Left lobe of liver (tissue), 2 donors: ENCODE measurements around the gene TMEM181. TPM values are rescaled to one million over a fixed set of nuclear protein-coding genes. Genes with fewer than 3 reads are reported as not detected.
"Not testable (repeated sequence)": the region's sequence is repeated elsewhere in the genome, so short reads cannot be mapped to it uniquely, and the experiment has no call there.

Experiments used
- ATAC-seq: fragments of 200-7000 bp; cut with Tn5 transposase; one replicate; pipeline ENCODE4 v1.9.1; 2020; ENCODE audit warnings: mild to moderate bottlenecking, moderate library complexity
- DNase-seq: peaks from one replicate; pipeline ENCODE4 v3.0.0-alpha.2; 2020; ENCODE audit warnings: low spot score
- total RNA-seq: library from RNA; stranded (reverse); gene quantifications from one replicate; pipeline ENCODE4 v1.2.1, GENCODE V29; 2021
- donor health status: DM: no; HTN: no; CAD: no; lungs with moderate emphysema.
- donor health status: DM: no; HTN: yes; CAD: no.

TMEM181 gene
- total RNA-seq = 12.0 TPM

GRCh38 chr6:158559895-158560835 lies at the start of gene TMEM181:
TMEM181 (plus strand) TSS chr6:158560091; CDS start chr6:158560225, 134 bp downstream.
- DNase-seq = peak; percentile 89
- ATAC-seq = peak; percentile 93

GRCh38 chr6:158512809-158513208 lies 47.1 kb upstream of the TMEM181 start:
- ATAC-seq = no peak
- DNase-seq = no peak

- DNase-seq = no peak
Measured at GRCh38 chr6:158514176-158514575, 45.7 kb upstream of the TMEM181 start.

GRCh38 chr6:158514991-158515390 lies 44.9 kb upstream of the TMEM181 start:
- ATAC-seq = no peak

More at GRCh38 chr6:158514176-158514575, 45.7 kb upstream of the TMEM181 start:
- no peak for ATAC-seq

GRCh38 chr6:158516098-158516497 lies 43.8 kb upstream of the TMEM181 start:
- ATAC-seq = peak; percentile 35
- DNase-seq = no peak

More at GRCh38 chr6:158514991-158515390, 44.9 kb upstream of the TMEM181 start:
- DNase-seq = no peak

GRCh38 chr6:158517038-158517437 lies 42.9 kb upstream of the TMEM181 start:
- ATAC-seq = no peak
- DNase-seq = no peak

- ATAC-seq (no peak), DNase-seq (no peak)
Measured at GRCh38 chr6:158517581-158517980, 42.3 kb upstream of the TMEM181 start.

GRCh38 chr6:158518191-158519127 lies 41.4 kb upstream of the TMEM181 start:
- DNase-seq (no peak), ATAC-seq (peak; percentile 91)

- no peak for DNase-seq
Measured at GRCh38 chr6:158519300-158519699, 40.6 kb upstream of the TMEM181 start.

GRCh38 chr6:158519761-158520160 lies 40.1 kb upstream of the TMEM181 start:
- ATAC-seq = no peak
- DNase-seq = no peak

More at GRCh38 chr6:158519300-158519699, 40.6 kb upstream of the TMEM181 start:
- no peak for ATAC-seq

- not testable (repeated sequence) for DNase-seq, ATAC-seq
Measured at GRCh38 chr6:158520975-158521374, 38.9 kb upstream of the TMEM181 start.

GRCh38 chr6:158521759-158522158 lies 38.1 kb upstream of the TMEM181 start:
- ATAC-seq = no peak

GRCh38 chr6:158522616-158523015 lies 37.3 kb upstream of the TMEM181 start:
- ATAC-seq (no peak), DNase-seq (no peak)

More at GRCh38 chr6:158521759-158522158, 38.1 kb upstream of the TMEM181 start:
- no peak for DNase-seq

GRCh38 chr6:158524311-158524710 lies 35.6 kb upstream of the TMEM181 start:
- no peak for ATAC-seq
- DNase-seq = no peak

GRCh38 chr6:158527858-158528257 lies 32.0 kb upstream of the TMEM181 start:
- not testable (repeated sequence) for ATAC-seq, DNase-seq

- no peak for ATAC-seq
- DNase-seq = no peak
Measured at GRCh38 chr6:158528826-158529225, 31.1 kb upstream of the TMEM181 start.

- ATAC-seq = no peak
- no peak for DNase-seq
Measured at GRCh38 chr6:158529629-158530028, 30.3 kb upstream of the TMEM181 start.

GRCh38 chr6:158531566-158531965 lies 28.3 kb upstream of the TMEM181 start:
- ATAC-seq (no peak), DNase-seq (no peak)

- DNase-seq (no peak), ATAC-seq (no peak)
Measured at GRCh38 chr6:158531970-158532369, 27.9 kb upstream of the TMEM181 start.

- DNase-seq = peak; percentile 53
- peak; percentile 92 for ATAC-seq
Measured at GRCh38 chr6:158536084-158536890, 23.6 kb upstream of the TMEM181 start.
